NB4 (cell line): Measurements from ENCODE around the gene MACROD2.

Experiments used
- MYC ChIP-seq: IDR thresholded peaks from 2 replicates; pipeline ENCODE4 v1.6.1; 2011; ENCODE audit warnings: low read depth, low read length
- POLR2A ChIP-seq: IDR thresholded peaks from 2 replicates; pipeline ENCODE4 v1.6.1; 2011; ENCODE audit warnings: mild to moderate bottlenecking; ENCODE audit not compliant: insufficient read length; ENCODE audit errors: extremely low read depth
- TF ChIP-seq, protein P1 (sequence below): IDR thresholded peaks from one replicate; pipeline ENCODE4 v1.5.1; 2012; ENCODE audit warnings: low read depth, low read length
- TF ChIP-seq, protein P2 (sequence below): IDR thresholded peaks from 2 replicates; pipeline ENCODE4 v1.6.1; 2011; ENCODE audit warnings: low read depth, low read length

DNA sequence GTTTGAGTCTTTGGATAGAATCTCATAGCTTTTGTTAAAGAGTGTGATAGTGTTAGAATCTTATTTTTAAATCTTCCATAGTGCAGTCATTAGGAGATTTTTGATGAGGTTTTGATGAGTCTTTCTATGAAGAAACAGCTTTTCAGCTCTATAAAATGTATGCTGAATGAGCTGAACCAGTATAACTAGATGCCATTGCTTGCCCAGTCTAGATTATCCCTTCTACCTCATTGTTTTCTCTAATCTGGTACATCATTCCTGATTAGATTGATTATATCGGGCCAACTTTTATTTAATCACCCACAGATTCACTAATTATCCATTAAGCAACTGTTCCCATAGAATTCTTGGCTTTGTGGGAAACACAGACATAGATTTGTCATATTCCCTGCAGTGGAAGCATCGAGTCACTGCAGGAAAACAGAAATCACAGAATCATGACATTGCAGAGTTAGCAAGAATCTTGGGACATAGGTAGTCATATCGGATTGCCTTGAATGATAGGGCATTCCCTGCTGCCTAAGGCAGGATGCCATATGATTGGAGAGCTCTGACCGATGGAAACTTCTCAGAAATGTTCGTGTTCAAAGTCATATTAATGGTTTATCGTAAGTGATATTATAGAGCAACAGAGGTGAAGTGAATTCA lies 1224.8 kb downstream of the MACROD2 start:
- TF ChIP-seq, protein P1, sequence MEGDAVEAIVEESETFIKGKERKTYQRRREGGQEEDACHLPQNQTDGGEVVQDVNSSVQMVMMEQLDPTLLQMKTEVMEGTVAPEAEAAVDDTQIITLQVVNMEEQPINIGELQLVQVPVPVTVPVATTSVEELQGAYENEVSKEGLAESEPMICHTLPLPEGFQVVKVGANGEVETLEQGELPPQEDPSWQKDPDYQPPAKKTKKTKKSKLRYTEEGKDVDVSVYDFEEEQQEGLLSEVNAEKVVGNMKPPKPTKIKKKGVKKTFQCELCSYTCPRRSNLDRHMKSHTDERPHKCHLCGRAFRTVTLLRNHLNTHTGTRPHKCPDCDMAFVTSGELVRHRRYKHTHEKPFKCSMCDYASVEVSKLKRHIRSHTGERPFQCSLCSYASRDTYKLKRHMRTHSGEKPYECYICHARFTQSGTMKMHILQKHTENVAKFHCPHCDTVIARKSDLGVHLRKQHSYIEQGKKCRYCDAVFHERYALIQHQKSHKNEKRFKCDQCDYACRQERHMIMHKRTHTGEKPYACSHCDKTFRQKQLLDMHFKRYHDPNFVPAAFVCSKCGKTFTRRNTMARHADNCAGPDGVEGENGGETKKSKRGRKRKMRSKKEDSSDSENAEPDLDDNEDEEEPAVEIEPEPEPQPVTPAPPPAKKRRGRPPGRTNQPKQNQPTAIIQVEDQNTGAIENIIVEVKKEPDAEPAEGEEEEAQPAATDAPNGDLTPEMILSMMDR = no peak
- TF ChIP-seq, protein P2, sequence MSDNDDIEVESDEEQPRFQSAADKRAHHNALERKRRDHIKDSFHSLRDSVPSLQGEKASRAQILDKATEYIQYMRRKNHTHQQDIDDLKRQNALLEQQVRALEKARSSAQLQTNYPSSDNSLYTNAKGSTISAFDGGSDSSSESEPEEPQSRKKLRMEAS = no peak
- TF ChIP-seq POLR2A = no peak
- no peak for TF ChIP-seq MYC
